Suppressor macrophage treated with lipopolysaccharide for 4 hours (primary cell): Measurements from ENCODE around the gene DNAJC30.
"Not testable (repeated sequence)": the region's sequence is repeated elsewhere in the genome, so short reads cannot be mapped to it uniquely, and the experiment has no call there.

Source experiments
- DNase-seq: peaks from one replicate; pipeline ENCODE4 v3.0.0-alpha.2; 2020

Gene DNAJC30

DNA sequence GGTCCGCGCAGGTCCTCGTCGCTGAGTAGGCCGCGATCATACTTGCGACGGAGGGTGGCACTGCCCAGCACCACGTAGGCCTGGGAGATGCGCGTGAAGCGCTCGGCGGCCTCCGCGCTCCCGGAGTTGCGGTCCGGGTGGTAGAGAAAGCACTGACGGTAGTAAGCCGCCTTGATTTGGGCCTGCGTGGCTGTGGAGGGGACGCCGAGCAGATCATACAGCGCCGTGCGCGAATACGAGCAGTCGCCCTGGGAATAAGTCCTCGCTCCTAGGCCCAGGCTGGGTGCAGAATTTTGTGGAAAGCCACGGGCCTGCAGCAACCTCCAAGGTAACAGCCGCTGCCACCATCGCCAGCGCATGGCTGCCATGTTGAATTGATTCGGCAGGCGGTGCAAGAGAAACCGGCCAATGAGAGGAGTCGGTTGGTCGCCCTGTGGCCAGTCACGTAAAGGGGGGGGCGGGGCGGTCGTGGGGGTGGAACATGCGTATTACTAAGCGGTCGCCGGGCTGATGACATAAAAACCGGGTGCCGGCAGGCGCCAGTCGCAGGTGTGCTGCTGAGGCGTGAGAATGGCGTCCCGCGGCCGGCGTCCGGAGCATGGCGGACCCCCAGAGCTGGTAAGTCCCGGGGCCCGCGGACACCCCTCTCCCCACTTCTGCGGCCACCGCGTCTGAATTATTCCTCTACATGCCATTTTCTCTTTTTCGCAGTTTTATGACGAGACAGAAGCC, at the start of gene DNAJC30, which contains the start of gene BUD23:
TSS of gene DNAJC30 (minus strand) at position 398 of the 732 bp plus-strand sequence. CDS start at position 368, 30 bp downstream.
TSS of gene BUD23 (plus strand) at position 542 of the 732 bp plus-strand sequence. CDS start at position 571, 29 bp downstream.
- DNase-seq, result peak; percentile 96

DNA sequence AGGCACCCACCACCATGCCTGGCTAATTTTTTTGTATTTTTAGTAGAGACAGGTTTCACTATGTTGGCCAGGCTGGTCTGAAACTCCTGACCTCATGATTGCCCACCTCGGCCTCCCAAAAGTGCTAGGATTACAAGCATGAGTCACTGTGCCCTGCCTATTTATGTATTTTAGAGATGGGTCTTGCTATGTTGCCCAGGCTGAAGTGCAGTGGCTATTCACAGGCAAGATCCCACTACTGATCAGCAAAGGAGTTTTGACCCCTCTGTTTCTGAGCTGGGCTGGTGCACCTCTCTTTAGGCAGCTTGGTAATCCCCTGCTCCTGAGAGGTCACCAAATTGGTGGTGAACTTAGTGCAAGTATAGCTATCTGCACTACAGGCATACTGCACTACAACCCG, 49.1 kb upstream of the DNAJC30 start:
- DNase-seq, result no peak

DNA sequence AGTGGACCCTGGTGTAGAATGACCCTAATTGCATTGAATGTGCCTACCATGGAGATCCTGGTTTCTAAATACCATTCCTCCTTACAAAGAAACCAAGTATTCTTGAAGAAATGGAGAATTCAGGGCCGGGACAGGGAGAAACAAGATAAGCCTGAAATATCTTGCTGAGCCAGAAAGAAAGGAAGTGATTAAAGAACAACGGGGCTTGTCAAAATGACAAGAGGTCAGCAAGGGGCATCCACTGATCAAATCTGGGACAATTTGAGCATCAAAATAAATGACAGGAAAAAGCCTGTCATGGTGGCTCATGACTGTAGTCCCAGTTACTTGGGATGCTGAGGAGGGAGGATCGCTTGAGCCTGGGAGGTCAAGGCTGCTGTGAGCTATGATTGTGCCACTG, 47.2 kb upstream of the DNAJC30 start:
- no peak for DNase-seq

DNA sequence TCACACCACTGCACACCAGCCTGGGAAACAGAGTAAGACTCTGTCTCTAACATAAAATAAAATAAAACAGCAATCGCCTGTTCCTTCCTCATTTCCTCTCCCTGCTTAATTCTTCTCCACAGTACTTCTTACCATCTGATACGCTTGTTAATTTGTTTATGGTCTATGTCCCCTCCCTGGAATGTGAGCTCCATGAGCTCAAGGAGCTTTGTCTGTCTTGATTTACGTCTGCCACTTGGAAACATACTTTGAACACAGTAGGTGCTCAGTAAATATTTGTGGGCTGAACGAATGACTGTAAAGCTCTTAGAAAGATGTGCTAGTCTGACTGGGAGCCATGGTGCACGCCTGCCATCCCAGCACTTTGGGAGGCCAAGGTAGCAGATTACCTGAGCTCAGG, 45.3 kb upstream of the DNAJC30 start:
- DNase-seq, result no peak

DNA sequence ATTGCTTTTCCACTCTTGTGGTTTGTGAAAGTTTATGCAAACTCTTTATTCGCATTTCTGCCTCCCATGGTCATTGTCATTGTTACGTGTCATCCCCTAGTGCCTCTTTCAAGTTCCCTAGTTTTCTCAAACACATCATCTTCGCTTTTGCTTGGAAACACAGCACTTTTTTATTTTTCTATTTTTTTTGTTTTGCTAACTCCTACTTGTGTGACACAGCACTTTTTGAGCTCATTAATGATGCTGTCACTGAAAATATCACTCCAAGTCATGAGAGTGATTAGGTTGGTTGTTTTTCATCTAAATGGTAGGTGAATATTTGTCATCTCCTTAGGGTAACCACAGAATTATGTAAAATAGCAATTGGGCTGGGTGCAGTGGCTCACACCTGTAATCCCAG, 44.7 kb upstream of the DNAJC30 start:
- DNase-seq, result peak; percentile 42

DNA sequence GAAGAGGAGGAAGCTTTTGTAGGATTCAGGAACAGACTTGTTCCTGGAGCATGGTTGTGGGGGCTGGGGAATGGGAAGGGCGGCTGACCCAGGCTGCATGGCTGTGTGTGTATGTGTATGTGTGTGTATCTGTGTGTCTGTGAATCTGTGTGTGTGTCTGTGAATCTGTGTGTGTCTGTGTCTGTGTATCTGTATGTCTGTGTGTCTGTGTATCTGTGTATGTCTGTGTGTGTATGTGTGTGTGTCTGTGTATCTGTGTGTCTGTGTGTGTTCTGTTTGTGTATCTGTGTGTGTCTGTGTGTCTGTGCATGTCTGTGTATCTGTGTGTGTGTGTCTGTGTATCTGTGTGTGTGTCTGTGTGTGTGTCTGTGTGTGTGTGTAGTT, 42.8 kb upstream of the DNAJC30 start:
- no peak for DNase-seq

DNA sequence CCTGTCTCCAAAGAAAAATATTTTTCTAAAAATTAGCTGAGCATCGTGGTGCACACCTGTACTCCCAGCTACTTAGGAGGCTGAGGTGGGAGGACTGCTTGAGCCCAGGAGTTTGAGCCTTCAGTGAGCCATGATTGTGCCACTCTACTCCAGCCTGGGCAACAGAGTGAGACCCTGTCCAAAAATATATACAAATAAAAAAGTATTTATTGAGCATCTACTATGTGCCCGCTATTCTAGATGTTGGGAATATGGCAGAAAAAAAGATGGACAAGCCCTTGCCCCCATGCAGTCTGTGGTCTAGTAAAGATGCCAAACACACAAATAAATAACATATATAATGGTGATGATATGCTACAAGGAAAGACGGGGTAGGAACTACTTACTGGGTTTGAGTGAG, 40.6 kb upstream of the DNAJC30 start:
- no peak for DNase-seq

DNA sequence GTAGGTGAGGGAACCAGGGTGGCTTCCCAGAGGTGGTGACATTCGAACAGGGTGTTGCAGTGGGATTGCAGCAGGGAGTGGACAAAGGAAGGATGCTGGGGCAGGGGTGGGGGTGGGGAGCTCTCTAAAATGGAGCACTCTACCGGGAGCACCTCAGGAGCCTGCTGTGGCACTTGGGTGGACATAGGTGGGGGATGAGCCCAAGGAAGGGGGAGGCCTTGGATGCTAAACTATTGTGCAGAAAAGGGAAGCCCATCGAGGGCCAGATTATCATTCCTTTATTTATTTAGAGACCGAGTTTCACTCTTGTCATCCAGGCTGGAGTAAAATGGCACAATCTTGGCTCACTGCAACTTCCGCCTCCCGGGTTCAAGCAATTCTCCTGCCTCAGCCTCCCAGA, 39.5 kb upstream of the DNAJC30 start:
- no peak for DNase-seq

DNA sequence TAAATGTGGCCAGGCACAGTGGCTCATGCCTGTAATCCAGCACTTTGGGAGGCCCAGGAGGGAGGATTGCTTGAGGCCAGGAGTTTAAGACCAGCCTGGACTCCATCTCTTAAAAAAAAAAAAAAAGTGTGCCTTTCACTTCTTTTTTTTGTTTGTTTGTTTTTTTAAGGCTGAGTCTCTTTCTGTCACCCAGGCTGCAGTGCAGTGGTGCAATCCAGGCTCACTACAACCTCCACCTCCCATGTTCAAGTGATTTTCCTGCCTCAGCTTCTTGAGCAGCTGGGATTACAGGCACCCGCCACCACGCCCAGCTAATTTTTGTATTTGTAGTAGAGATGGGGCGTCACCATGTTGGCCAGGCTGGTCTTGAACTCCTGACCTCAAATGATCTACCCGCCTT, 38.9 kb upstream of the DNAJC30 start:
- not testable (repeated sequence) for DNase-seq

DNA sequence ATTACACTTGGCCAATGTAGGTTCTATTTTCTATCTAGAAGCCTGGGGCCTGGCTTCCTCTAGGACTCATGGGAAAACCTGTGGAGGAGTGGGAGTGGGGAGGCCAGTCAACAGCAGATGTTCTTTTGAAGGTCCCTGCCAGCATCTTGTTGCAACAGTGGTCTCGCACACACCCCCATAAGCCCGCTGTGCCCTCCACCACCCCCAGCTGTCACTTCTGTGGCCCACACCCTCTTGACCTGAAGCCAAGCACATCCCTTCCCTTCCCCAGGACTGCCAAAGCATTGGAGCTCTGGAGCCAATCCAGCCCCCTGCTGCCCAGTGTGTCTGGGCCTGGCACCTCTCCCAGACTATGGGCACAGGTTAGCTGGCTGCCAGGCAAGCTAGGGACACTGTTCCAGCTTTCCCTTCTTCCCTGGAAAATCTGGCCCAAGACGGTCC, 38.1 kb upstream of the DNAJC30 start:
- no peak for DNase-seq

DNA sequence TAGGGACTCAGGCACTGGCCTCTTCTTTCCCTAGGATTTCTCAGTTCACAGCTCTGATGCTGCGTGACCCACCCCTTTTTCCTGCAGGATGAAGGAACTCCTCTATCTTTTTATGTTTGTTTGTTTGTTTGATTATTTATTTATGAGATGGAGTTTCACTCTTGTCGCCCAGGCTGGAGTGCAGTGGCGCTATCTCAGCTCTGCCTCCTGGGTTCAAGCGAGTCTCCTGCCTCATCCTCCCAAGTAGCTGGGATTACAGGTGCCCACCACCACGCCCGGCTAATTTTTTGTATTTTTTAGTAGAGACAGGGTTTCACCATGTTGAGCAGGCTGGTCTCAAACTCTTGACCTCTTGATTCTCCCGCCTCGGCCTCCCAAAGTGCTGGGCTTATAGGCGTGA, 37.2 kb upstream of the DNAJC30 start:
- not testable (repeated sequence) for DNase-seq

DNA sequence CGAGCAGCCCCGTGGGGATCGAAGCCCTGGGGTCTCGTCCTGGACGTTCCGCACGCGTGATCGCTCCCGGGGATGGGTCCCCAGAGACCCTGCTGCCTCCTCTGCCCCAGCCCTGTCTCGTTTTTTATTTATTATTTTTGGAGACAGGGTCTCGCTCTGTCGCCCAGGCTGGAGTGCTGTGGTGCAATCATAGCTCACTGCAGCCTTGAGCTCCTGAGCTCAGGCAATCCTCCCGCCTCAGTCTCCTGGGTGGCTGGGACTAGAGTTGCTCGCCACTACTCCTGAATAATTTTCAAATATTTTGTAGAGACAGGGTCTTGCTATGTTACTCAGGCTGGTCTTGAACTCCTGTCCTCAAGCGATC, 36.5 kb upstream of the DNAJC30 start:
- DNase-seq, result no peak

DNA sequence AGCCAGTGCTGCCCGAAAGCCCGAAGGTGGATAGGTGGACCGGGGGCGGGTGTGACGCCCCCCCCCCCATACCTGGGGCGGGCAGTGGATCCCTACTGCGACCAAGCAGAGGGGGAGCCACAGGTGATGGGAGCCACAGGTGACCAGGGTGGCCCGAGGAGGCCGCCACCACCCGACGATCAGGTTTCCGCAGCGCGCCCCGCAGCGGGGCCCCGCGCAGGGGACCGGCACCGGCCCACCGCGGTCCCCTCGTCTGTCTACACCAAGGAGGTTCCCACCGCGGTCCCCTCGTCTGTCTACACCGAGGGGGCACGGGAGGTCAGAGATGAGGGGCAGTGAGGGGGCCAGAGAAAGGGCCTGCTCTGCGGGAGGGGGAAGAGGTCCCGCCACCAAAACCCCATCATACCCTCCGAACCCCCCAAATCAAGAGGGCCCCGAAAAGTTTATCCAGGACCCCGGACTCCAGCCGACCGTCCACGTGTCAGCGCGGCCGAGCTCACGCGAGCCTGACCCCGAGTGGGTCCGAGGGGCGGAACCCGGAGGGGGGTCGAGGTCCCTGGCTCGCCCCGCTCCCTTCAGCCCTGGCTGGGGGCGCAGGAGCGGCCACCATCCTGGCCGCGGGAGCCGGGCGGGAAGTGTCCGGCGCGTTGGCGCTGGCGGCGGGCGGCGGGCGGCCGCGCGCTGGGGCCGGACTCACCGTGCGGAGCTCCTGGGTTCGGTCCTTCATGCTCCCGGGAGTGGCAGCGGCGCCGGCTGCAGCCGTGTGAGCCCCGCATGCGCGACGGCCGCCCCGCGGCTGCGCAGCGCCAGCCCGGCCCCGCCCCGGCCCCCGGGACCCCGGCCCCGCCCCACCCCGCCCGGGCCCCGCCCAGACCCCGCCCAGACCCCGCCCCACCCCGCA, 35.9 kb upstream of the DNAJC30 start, which contains the start of gene STX1A:
TSS of gene STX1A (minus strand) at position 765 of the 901 bp plus-strand sequence. CDS start at position 727, 38 bp downstream.
- DNase-seq, result peak; percentile 83

DNA sequence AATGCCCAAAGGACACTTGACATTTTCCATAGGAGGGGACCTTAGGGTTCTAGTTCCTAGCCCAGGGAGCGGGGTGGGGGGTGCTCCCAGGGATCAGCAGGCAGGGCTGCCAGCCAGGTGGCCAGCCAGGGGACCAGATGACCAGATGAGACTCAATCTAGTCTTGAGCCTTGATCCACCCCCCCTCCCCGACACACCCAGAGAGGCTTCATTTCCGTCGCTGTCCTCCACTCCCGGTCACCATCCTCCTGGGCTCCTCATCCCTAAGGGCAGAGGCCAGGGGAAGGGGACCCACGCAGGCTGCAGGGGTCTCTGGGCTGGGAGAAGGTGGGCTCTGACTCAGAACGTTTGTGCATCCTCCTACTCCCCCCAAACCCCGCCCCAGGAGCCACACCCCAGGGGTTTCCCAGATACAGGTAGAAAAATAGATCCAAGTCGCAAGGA, 35.2 kb upstream of the DNAJC30 start:
- no peak for DNase-seq

DNA sequence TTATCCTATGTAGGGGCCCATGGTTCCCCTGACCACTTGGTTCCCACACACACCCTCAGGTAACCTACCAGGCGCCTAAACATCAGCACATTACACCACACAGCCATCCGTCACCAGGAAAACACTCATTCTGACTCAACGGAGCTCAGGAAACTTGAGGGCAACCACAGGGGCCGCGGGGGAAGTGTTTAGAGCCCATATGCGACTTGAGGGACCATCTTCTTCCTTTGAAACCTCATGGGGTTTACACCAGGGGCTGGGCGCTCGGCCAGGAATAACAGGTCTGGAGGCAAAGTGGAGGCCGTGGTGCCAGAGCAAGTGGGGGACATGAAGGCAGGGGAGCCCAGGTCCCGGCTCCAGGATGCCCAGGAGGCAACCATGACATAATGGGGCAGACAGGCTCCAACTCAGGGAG, 34.7 kb upstream of the DNAJC30 start:
- DNase-seq, result peak; percentile 87

DNA sequence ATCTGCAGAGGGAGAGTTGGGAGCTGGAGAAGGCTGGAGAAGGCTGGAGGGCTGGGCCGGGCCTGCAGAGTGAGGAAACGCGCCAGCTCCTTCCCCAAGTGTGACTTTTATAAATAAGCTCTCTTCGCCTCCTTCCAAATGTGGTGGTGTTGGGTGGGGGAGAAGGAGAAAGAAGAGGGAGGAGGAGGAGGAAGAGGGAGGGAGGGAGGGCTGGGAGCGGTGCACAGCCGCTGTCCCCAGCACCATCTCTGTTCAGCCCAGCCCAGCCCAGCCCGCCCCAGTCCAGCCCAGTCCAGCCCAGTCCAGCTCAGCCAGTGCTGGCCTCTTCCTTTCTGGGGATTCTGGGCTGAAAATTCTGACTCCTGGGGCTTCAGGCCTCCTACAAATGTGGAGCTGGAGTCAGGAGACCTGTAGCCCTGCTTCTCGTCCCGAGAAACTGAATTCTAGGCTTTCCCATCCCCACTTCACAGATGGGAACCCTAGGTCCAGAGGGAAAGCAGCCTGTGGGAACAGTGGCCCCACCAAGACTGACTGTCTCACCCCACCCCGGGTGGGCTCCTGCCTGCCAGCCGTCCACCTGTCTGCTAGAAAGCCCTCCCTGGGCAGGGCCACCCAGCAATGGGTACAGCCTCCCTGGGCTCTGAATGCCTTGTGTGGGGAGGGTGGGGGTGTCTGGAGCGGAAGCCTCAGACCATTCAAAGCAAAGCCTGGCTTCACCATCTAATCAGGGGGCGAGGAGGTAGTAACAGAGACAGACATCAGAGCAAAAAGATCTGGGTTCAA, 34.0 kb upstream of the DNAJC30 start:
- DNase-seq, result no peak

DNA sequence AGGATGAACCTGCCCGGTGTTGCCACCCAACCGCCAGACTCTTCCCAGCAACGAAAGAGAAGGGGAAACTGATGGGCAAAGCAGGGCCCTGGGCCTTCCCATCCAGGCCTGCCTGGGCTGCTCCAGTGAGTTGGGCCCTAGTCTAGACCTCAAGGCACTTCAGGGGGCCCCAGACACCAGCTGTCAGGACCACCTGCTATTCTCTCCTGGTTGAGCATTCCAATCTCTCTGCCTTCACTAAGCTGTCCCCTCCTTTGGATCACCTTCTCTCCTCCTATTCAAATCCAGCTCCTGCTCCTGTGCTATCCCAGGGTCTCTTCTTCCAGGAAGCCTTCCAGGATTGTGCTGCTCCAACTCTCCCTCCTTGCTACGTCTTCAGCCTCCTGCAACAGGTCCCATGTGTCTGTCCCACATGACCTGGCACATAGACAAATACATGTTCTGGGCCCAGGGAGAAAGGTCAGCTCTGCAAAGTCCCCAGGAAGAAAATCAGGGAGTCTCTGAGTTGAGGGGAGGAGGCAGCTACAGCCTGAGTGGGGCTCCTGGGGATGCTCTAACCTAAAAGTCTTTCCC, 33.2 kb upstream of the DNAJC30 start:
- DNase-seq, result no peak

DNA sequence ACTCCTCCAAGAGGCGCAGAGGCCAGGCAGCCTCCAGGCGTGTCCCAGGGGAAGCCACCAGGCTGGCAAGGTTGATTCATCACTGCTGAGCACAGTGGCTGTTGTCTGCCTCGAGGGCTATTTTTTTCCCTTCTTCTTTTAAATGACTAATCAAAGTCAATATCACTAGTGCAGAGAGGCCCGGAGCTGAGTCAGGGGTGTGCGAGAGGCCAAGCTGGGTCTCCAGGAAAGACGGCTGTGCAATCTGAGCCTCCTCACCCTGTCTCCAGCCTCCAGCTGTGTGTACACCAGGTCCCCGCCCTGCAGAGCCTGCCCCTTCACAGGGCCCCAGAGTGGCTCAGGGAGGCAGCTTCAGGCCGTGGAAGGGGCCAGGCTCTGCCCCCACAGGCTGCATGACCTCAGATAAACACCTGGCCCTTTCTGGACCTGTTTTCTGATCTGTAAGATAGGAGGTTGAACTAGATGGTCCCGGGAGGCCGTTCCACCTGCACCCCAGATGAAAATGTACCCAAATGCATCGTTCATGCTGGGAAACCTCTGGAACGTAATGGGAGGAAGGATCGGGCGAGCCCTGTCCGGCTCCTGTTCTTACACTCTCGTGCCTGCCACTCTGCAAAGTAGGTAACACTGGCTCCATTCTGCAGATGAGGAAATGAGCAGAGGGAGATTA, 32.5 kb upstream of the DNAJC30 start:
- peak; percentile 87 for DNase-seq

DNA sequence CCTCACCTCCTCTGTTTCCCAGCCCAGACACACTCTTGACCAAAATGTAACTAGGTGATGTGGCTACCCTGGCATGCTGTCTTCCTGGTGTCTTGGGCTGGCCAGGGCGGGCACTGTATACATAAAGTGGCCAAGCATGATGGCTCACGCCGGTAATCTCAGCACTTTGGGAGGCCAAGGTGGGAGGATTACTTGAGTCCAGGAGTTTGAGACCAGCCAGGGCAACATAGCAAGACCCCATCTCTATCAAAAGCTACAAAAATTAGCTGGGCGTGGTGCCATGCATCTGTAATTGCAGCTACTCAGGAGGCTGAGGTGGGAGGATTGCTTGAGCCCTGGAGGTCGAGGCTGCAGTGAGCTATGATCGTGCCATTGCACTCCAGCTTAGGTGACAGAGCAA, 30.1 kb upstream of the DNAJC30 start:
- not testable (repeated sequence) for DNase-seq

DNA sequence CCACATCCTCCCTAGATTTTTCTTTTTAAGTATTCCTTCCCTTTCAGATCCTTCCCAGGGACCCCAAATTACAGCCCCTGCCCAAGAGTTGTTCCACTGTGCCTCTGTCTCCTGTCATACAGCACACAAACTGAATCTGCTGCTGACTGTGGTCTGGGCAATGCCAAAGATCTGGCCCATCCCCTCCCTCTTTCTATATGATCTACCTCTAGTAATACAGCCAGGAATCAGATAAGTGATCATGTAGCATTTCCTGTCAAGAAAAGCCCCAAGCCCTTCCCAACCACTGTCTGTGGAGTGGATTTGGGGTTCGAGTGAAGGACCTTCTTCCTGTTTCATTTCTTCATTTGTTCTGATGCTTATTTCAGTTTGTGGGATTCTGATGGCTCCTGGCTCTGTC, 29.5 kb upstream of the DNAJC30 start:
- no peak for DNase-seq

DNA sequence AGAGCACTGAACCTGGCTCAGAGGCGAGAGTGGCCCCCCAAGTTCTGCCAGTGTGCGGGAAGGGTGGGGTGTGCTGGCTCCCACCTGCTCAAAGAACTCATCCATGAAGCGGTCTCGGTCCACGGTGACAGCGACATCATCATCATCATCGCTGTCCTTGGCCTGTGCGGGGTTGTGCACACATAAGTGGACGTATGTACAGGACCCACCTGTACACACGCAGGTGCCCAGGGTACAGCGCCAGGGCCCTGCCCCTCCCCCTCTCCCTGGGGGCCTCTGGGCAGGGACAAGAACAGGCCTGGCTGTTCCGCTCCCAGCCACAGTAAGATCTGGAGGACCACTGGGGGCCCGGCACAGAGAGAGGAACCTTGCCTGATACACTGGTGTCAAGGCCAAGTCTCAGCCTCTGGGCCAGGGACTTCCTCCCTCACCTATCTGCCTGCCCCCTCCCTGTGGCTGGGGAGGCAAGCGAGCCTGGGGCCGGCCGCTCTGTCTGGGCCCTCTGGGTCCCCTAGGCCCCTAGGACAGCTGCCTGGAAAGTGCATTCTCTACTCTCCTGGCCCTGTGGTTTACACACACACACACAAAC, 25.8 kb upstream of the DNAJC30 start:
- no peak for DNase-seq
